Activated naive CD8-positive, alpha-beta T cell treated with anti-CD3 and anti-CD28 coated beads for 36 hours (primary cell): Measurements from ENCODE around the gene SPATA20. TPM values are rescaled to one million over a fixed set of nuclear protein-coding genes. Genes with fewer than 3 reads are reported as not detected.

Experiments
- DNase-seq: peaks from one replicate; pipeline ENCODE4 v3.0.0; 2021
- H3K27ac Mint-ChIP-seq: one replicate; pipeline ENCODE4 v1.8.0; 2022; ENCODE audit warnings: mild to moderate bottlenecking, moderate library complexity, mixed read lengths
- H3K27me3 Mint-ChIP-seq: one replicate; pipeline ENCODE4 v1.8.0; 2022; ENCODE audit warnings: mild to moderate bottlenecking, mixed read lengths
- H3K36me3 Mint-ChIP-seq: one replicate; pipeline ENCODE4 v1.8.0; 2021; ENCODE audit warnings: mild to moderate bottlenecking, mixed read lengths
- H3K4me1 Mint-ChIP-seq: one replicate; pipeline ENCODE4 v1.8.0; 2021; ENCODE audit warnings: mixed read lengths
- H3K4me3 Mint-ChIP-seq: one replicate; pipeline ENCODE4 v1.8.0; 2022; ENCODE audit warnings: mild to moderate bottlenecking, moderate library complexity, mixed read lengths
- H3K9me3 Mint-ChIP-seq: one replicate; pipeline ENCODE4 v1.8.0; 2022; ENCODE audit warnings: mixed read lengths
- total RNA-seq, 2 experiments: library from RNA; stranded (reverse); gene quantifications; one replicate each; pipeline ENCODE4 v1.2.3, GENCODE V29; 2021

SPATA20 gene
- total RNA-seq, 2 experiments from 2014 or later: 32.4 to 36.3 TPM

- Mint-ChIP-seq H3K27ac (no peak within 1 kb of the TSS), H3K36me3 (no peaks in the 10 kb centered on the region), H3K4me3 (no peak within 1 kb of the TSS), H3K4me1 (peaks cover 13% of the 10 kb centered on the region), H3K27me3 (peaks cover 67% of the 10 kb centered on the region), H3K9me3 (no peaks in the 10 kb centered on the region)
- no peak for DNase-seq
Observed at GRCh38 chr17:50532452-50533024, 14.4 kb upstream of the SPATA20 start, which contains the start of gene EPN3. EPN3 (plus strand) TSS chr17:50532735; CDS start chr17:50536557, 3,822 bp downstream.

- no peak overlapping the region for H3K27ac Mint-ChIP-seq
- H3K9me3 Mint-ChIP-seq: no peaks in the 10 kb centered on the region
- H3K4me3 Mint-ChIP-seq: no peak overlapping the region
- H3K4me1 Mint-ChIP-seq: peaks cover 13% of the 10 kb centered on the region
- DNase-seq: no peak
- H3K36me3 Mint-ChIP-seq: no peaks in the 10 kb centered on the region
- peaks cover 67% of the 10 kb centered on the region for H3K27me3 Mint-ChIP-seq
Observed at GRCh38 chr17:50533185-50533584, 13.8 kb upstream of the SPATA20 start.

- peaks cover 62% of the 10 kb centered on the region for H3K27me3 Mint-ChIP-seq
- DNase-seq: no peak
- no peak overlapping the region for H3K4me3 Mint-ChIP-seq
- H3K36me3 Mint-ChIP-seq: no peaks in the 10 kb centered on the region
- peaks cover 15% of the 10 kb centered on the region for H3K4me1 Mint-ChIP-seq
- H3K9me3 Mint-ChIP-seq: no peaks in the 10 kb centered on the region
- no peak overlapping the region for H3K27ac Mint-ChIP-seq
Observed at GRCh38 chr17:50533720-50534148, 13.2 kb upstream of the SPATA20 start.

GRCh38 chr17:50534222-50534978 lies 12.6 kb upstream of the SPATA20 start:
- DNase-seq: peak; percentile 38
- H3K4me3 Mint-ChIP-seq: no peak overlapping the region
- no peaks in the 10 kb centered on the region for H3K9me3 Mint-ChIP-seq
- H3K27ac Mint-ChIP-seq: no peak overlapping the region
- peaks cover 15% of the 10 kb centered on the region for H3K4me1 Mint-ChIP-seq
- H3K27me3 Mint-ChIP-seq: peaks cover 55% of the 10 kb centered on the region
- H3K36me3 Mint-ChIP-seq: no peaks in the 10 kb centered on the region

GRCh38 chr17:50534979-50535326 lies 12.0 kb upstream of the SPATA20 start:
- Mint-ChIP-seq H3K36me3 (no peaks in the 10 kb centered on the region), H3K27ac (no peak overlapping the region), H3K4me1 (peaks cover 15% of the 10 kb centered on the region), H3K9me3 (no peaks in the 10 kb centered on the region), H3K4me3 (no peak overlapping the region), H3K27me3 (peaks cover 49% of the 10 kb centered on the region)
- no peak for DNase-seq

GRCh38 chr17:50535407-50535806 lies 11.6 kb upstream of the SPATA20 start:
- peaks cover 45% of the 10 kb centered on the region for H3K27me3 Mint-ChIP-seq
- no peak for DNase-seq
- H3K4me1 Mint-ChIP-seq: peaks cover 15% of the 10 kb centered on the region
- no peak overlapping the region for H3K27ac Mint-ChIP-seq
- H3K4me3 Mint-ChIP-seq: no peak overlapping the region
- H3K36me3 Mint-ChIP-seq: no peaks in the 10 kb centered on the region
- no peaks in the 10 kb centered on the region for H3K9me3 Mint-ChIP-seq

- peaks cover 20% of the 10 kb centered on the region for H3K4me1 Mint-ChIP-seq
- H3K27ac Mint-ChIP-seq: no peak overlapping the region
- no peak for DNase-seq
- H3K36me3 Mint-ChIP-seq: no peaks in the 10 kb centered on the region
- peaks cover 29% of the 10 kb centered on the region for H3K27me3 Mint-ChIP-seq
- H3K4me3 Mint-ChIP-seq: no peak overlapping the region
- no peaks in the 10 kb centered on the region for H3K9me3 Mint-ChIP-seq
Observed at GRCh38 chr17:50536683-50537646, 10.0 kb upstream of the SPATA20 start.

GRCh38 chr17:50537721-50538548 lies 9.0 kb upstream of the SPATA20 start:
- H3K4me1 Mint-ChIP-seq: peaks cover 26% of the 10 kb centered on the region
- H3K4me3 Mint-ChIP-seq: no peak overlapping the region
- H3K27me3 Mint-ChIP-seq: peaks cover 20% of the 10 kb centered on the region
- no peak for DNase-seq
- H3K9me3 Mint-ChIP-seq: no peaks in the 10 kb centered on the region
- no peaks in the 10 kb centered on the region for H3K36me3 Mint-ChIP-seq
- no peak overlapping the region for H3K27ac Mint-ChIP-seq

GRCh38 chr17:50538549-50539410 lies 8.2 kb upstream of the SPATA20 start:
- Mint-ChIP-seq H3K27ac (no peak overlapping the region), H3K27me3 (peaks cover 14% of the 10 kb centered on the region), H3K36me3 (no peaks in the 10 kb centered on the region), H3K4me1 (peaks cover 19% of the 10 kb centered on the region), H3K4me3 (no peak overlapping the region), H3K9me3 (no peaks in the 10 kb centered on the region)
- no peak for DNase-seq

GRCh38 chr17:50539762-50540559 lies 7.0 kb upstream of the SPATA20 start:
- Mint-ChIP-seq H3K27ac (no peak overlapping the region), H3K27me3 (peaks cover 14% of the 10 kb centered on the region), H3K36me3 (no peaks in the 10 kb centered on the region), H3K9me3 (no peaks in the 10 kb centered on the region), H3K4me3 (no peak overlapping the region), H3K4me1 (peaks cover 13% of the 10 kb centered on the region)
- DNase-seq: no peak

GRCh38 chr17:50540560-50541401 lies 6.2 kb upstream of the SPATA20 start:
- Mint-ChIP-seq H3K9me3 (no peaks in the 10 kb centered on the region), H3K4me3 (no peak overlapping the region), H3K36me3 (no peaks in the 10 kb centered on the region), H3K27ac (no peak overlapping the region), H3K27me3 (peaks cover 12% of the 10 kb centered on the region), H3K4me1 (peaks cover 13% of the 10 kb centered on the region)
- no peak for DNase-seq

GRCh38 chr17:50541402-50541715 lies 5.6 kb upstream of the SPATA20 start:
- DNase-seq: no peak
- peak overlapping the region; percentile 77 for H3K4me3 Mint-ChIP-seq
- H3K27me3 Mint-ChIP-seq: peaks cover 12% of the 10 kb centered on the region
- no peaks in the 10 kb centered on the region for H3K9me3 Mint-ChIP-seq
- H3K4me1 Mint-ChIP-seq: peaks cover 13% of the 10 kb centered on the region
- H3K27ac Mint-ChIP-seq: no peak overlapping the region
- no peaks in the 10 kb centered on the region for H3K36me3 Mint-ChIP-seq
